Medulla oblongata (tissue), 1 donor: ENCODE measurements around the gene PACSIN1.

Source experiments
- DNase-seq: peaks from one replicate; pipeline ENCODE4 v3.0.0-alpha.2; 2015; ENCODE audit errors: extremely low spot score

Gene PACSIN1

GRCh38 chr6:34465531-34466241 lies at the start of gene PACSIN1:
TSS of gene PACSIN1 (plus strand) at chr6:34466076. CDS start at chr6:34526306, 60,230 bp downstream.
- no peak for DNase-seq

GRCh38 chr6:34416877-34417371 lies 49.0 kb upstream of the PACSIN1 start:
- no peak for DNase-seq

- no peak for DNase-seq
Measured at GRCh38 chr6:34418367-34418766, 47.5 kb upstream of the PACSIN1 start.

GRCh38 chr6:34423254-34423653 lies 42.6 kb upstream of the PACSIN1 start:
- DNase-seq, result no peak

- no peak for DNase-seq
Measured at GRCh38 chr6:34424200-34425131, 41.4 kb upstream of the PACSIN1 start.

GRCh38 chr6:34425132-34425497 lies 40.8 kb upstream of the PACSIN1 start:
- no peak for DNase-seq

- peak; percentile 93 for DNase-seq
Measured at GRCh38 chr6:34425498-34426410, 40.1 kb upstream of the PACSIN1 start, which contains the start of gene RPS10. TSS of gene RPS10 (minus strand) at chr6:34426069. CDS start at chr6:34425221, 848 bp downstream.

- no peak for DNase-seq
Measured at GRCh38 chr6:34435916-34436315, 30.0 kb upstream of the PACSIN1 start.

GRCh38 chr6:34436803-34437643 lies 28.9 kb upstream of the PACSIN1 start:
- no peak for DNase-seq

GRCh38 chr6:34437644-34437970 lies 28.3 kb upstream of the PACSIN1 start:
- DNase-seq, result no peak

- no peak for DNase-seq
Measured at GRCh38 chr6:34438705-34439104, 27.2 kb upstream of the PACSIN1 start.

- DNase-seq, result no peak
Measured at GRCh38 chr6:34439442-34439841, 26.4 kb upstream of the PACSIN1 start.

GRCh38 chr6:34441526-34441925 lies 24.4 kb upstream of the PACSIN1 start:
- no peak for DNase-seq

- DNase-seq, result no peak
Measured at GRCh38 chr6:34445313-34445860, 20.5 kb upstream of the PACSIN1 start.

GRCh38 chr6:34447386-34447785 lies 18.5 kb upstream of the PACSIN1 start:
- no peak for DNase-seq

- DNase-seq, result no peak
Measured at GRCh38 chr6:34447910-34448309, 18.0 kb upstream of the PACSIN1 start.

GRCh38 chr6:34451192-34451591 lies 14.7 kb upstream of the PACSIN1 start:
- DNase-seq, result no peak

GRCh38 chr6:34455831-34456230 lies 10.0 kb upstream of the PACSIN1 start:
- no peak for DNase-seq

- DNase-seq, result no peak
Measured at GRCh38 chr6:34457382-34457741, 8.5 kb upstream of the PACSIN1 start.
